Measurements from ENCODE around the gene ABRAXAS1.

DNA sequence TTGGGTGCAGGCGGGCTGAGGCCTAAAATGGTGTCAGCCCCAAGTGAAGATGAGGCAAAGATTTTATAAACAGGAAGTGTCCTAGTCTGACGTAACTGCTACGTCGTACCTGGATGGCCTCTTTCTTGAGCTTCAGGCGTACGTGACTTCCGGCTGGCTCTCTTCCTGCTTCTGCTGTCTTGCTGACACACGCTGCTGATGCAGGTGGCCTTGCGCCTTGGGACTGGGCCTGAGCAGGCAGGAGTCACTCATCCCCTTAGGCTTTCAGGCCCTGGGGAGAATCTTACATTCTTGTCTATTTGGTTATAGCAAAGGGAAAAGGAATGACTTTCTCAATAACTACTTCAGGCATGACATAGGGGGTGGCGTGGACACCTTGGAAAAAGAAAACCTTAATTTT is 20.1 kb upstream of the ABRAXAS1 start:
- TF ChIP-seq, protein P1, sequence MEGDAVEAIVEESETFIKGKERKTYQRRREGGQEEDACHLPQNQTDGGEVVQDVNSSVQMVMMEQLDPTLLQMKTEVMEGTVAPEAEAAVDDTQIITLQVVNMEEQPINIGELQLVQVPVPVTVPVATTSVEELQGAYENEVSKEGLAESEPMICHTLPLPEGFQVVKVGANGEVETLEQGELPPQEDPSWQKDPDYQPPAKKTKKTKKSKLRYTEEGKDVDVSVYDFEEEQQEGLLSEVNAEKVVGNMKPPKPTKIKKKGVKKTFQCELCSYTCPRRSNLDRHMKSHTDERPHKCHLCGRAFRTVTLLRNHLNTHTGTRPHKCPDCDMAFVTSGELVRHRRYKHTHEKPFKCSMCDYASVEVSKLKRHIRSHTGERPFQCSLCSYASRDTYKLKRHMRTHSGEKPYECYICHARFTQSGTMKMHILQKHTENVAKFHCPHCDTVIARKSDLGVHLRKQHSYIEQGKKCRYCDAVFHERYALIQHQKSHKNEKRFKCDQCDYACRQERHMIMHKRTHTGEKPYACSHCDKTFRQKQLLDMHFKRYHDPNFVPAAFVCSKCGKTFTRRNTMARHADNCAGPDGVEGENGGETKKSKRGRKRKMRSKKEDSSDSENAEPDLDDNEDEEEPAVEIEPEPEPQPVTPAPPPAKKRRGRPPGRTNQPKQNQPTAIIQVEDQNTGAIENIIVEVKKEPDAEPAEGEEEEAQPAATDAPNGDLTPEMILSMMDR (IDR thresholded peaks at IDR 0.05), result no peak
- TF ChIP-seq POLR2A (IDR thresholded peaks at IDR 0.05), result no peak
